HG02571 (cell line): ENCODE measurements around the gene CTTN.
"Not testable (repeated sequence)": the region's sequence is repeated elsewhere in the genome, so short reads cannot be mapped to it uniquely, and the experiment has no call there.

Experiments
- ATAC-seq: cut with Tn5 transposase; IDR thresholded peaks from one replicate; pipeline ENCODE4 v1.9.1; 2021; ENCODE audit warnings: mild to moderate bottlenecking, moderate library complexity; ENCODE audit not compliant: unreplicated experiment

CTTN gene

GRCh38 chr11:70445605-70446004 lies 47.3 kb downstream of the CTTN start:
- ATAC-seq: no peak

GRCh38 chr11:70448983-70449567 lies 50.7 kb downstream of the CTTN start:
- no peak for ATAC-seq

- ATAC-seq: no peak
Measured at GRCh38 chr11:70454197-70454767, 56.0 kb downstream of the CTTN start.

- not testable (repeated sequence) for ATAC-seq
Measured at GRCh38 chr11:70454811-70455210, 56.5 kb downstream of the CTTN start.

GRCh38 chr11:70455354-70455753 lies 57.0 kb downstream of the CTTN start:
- no peak for ATAC-seq

- no peak for ATAC-seq
Measured at GRCh38 chr11:70456921-70457532, 58.7 kb downstream of the CTTN start.

GRCh38 chr11:70458736-70459135 lies 60.4 kb downstream of the CTTN start:
- ATAC-seq: no peak

- no peak for ATAC-seq
Measured at GRCh38 chr11:70460111-70460510, 61.8 kb downstream of the CTTN start.

GRCh38 chr11:70460964-70461363 lies 62.6 kb downstream of the CTTN start:
- no peak for ATAC-seq

GRCh38 chr11:70462818-70463477 lies 64.6 kb downstream of the CTTN start:
- no peak for ATAC-seq

- ATAC-seq: no peak
Measured at GRCh38 chr11:70463478-70464255, 65.3 kb downstream of the CTTN start.

GRCh38 chr11:70464509-70465361 lies 66.4 kb downstream of the CTTN start:
- no peak for ATAC-seq

GRCh38 chr11:70466154-70466553 lies 67.8 kb downstream of the CTTN start:
- ATAC-seq: no peak

- ATAC-seq: no peak
Measured at GRCh38 chr11:70466596-70466995, 68.3 kb downstream of the CTTN start.

GRCh38 chr11:70467201-70468085 lies 69.1 kb downstream of the CTTN start:
- ATAC-seq: no peak

GRCh38 chr11:70468256-70469195 lies 70.2 kb downstream of the CTTN start:
- no peak for ATAC-seq

GRCh38 chr11:70470127-70470526 lies 71.8 kb downstream of the CTTN start:
- peak; percentile 48 for ATAC-seq

- ATAC-seq: no peak
Measured at GRCh38 chr11:70471254-70471653, 72.9 kb downstream of the CTTN start.
